Measurements from ENCODE around the gene PSMD11. TPM values are rescaled to one million over a fixed set of nuclear protein-coding genes. Genes with fewer than 3 reads are reported as not detected.
A peak's percentile ranks its signal among the peaks of the same experiment; 100 is the strongest.

PSMD11 gene
- total and polyA plus RNA-seq, 3 donors from 2014 or later, result 53.2 to 99.0 (median 59.3) TPM

- H3K4me1 ChIP-seq, result peaks cover 5% of the 10 kb centered on the region
- intact Hi-C loops (cut with DNase I; ENCODE audit: low total_unique reads), result no loop called here
These were observed 72.1 kb downstream of the PSMD11 start for GRCh38 chr17:32516450-32516849.

GRCh38 chr17:32516940-32517701 lies 72.8 kb downstream of the PSMD11 start:
- no peak for DNase-seq
- no peak overlapping the region for H3K27ac ChIP-seq
- intact Hi-C loops (cut with DNase I; ENCODE audit: low total_unique reads), result no loop called here

More at GRCh38 chr17:32516450-32516849, 72.1 kb downstream of the PSMD11 start:
- no peak for DNase-seq
- no peaks in the 10 kb centered on the region for H3K9me3 ChIP-seq
- no peak for TF ChIP-seq CTCF (IDR thresholded peaks at IDR 0.05)
- no peak for TF ChIP-seq POLR2A (IDR thresholded peaks at IDR 0.05)
- no peaks in the 10 kb centered on the region for H3K27me3 ChIP-seq
- H3K27ac ChIP-seq, result no peak overlapping the region
- no peaks in the 10 kb centered on the region for H3K36me3 ChIP-seq (ENCODE audit: low read depth, missing control alignments)
- H3K4me3 ChIP-seq, result no peak overlapping the region
- WGBS, 2 donors, result 20 to 21% methylated on average over 2 of the region's 2 CpGs

GRCh38 chr17:32517982-32518381 lies 73.7 kb downstream of the PSMD11 start:
- no peaks in the 10 kb centered on the region for H3K36me3 ChIP-seq (ENCODE audit: low read depth, missing control alignments)
- 86 to 91% methylated on average over 7 of the region's 7 CpGs for WGBS, 2 donors
- DNase-seq, result no peak
- H3K27me3 ChIP-seq, result no peaks in the 10 kb centered on the region
- no peaks in the 10 kb centered on the region for H3K9me3 ChIP-seq
- H3K4me3 ChIP-seq, result no peak overlapping the region
- peaks cover 5% of the 10 kb centered on the region for H3K4me1 ChIP-seq
- H3K27ac ChIP-seq, result no peak overlapping the region
- intact Hi-C loops (cut with DNase I; ENCODE audit: low total_unique reads), result no loop called here
- TF ChIP-seq POLR2A (IDR thresholded peaks at IDR 0.05) (no peak), CTCF (IDR thresholded peaks at IDR 0.05) (no peak)

More at GRCh38 chr17:32516940-32517701, 72.8 kb downstream of the PSMD11 start:
- WGBS, 2 donors, result 80 to 85% methylated on average over 12 of the region's 12 CpGs
- Histone ChIP-seq H3K4me3 (no peak overlapping the region), H3K9me3 (no peaks in the 10 kb centered on the region), H3K4me1 (peaks cover 5% of the 10 kb centered on the region), H3K27me3 (no peaks in the 10 kb centered on the region), H3K36me3 (ENCODE audit: low read depth, missing control alignments) (no peaks in the 10 kb centered on the region)
- TF ChIP-seq CTCF (IDR thresholded peaks at IDR 0.05) (no peak), POLR2A (IDR thresholded peaks at IDR 0.05) (no peak)

GRCh38 chr17:32518646-32519227 lies 74.4 kb downstream of the PSMD11 start:
- WGBS, 2 donors, result 36 to 49% methylated on average over 18 to 31 of the region's 31 CpGs
- intact Hi-C loops (cut with DNase I; ENCODE audit: low total_unique reads), result no loop called here

More at GRCh38 chr17:32518646-32519227, 74.4 kb downstream of the PSMD11 start:
- peaks cover 5% of the 10 kb centered on the region for H3K4me1 ChIP-seq
- H3K36me3 ChIP-seq (ENCODE audit: low read depth, missing control alignments), result no peaks in the 10 kb centered on the region
- TF ChIP-seq CTCF (IDR thresholded peaks at IDR 0.05), result no peak
- TF ChIP-seq POLR2A (IDR thresholded peaks at IDR 0.05), result no peak
- DNase-seq, result no peak
- no peak overlapping the region for H3K27ac ChIP-seq
- H3K4me3 ChIP-seq, result peak overlapping the region; percentile 42 to 57
- no peaks in the 10 kb centered on the region for H3K27me3 ChIP-seq
- no peaks in the 10 kb centered on the region for H3K9me3 ChIP-seq
